ENCODE data around the gene GLCCI1. TPM values are rescaled to one million over a fixed set of nuclear protein-coding genes. Genes with fewer than 3 reads are reported as not detected.

Gene GLCCI1
- total and polyA plus RNA-seq, 2 of the 13 experiments (the other 11 are each of a cell fraction or from before 2014, with no cell fraction given): 1.3 to 1.7 TPM

DNA sequence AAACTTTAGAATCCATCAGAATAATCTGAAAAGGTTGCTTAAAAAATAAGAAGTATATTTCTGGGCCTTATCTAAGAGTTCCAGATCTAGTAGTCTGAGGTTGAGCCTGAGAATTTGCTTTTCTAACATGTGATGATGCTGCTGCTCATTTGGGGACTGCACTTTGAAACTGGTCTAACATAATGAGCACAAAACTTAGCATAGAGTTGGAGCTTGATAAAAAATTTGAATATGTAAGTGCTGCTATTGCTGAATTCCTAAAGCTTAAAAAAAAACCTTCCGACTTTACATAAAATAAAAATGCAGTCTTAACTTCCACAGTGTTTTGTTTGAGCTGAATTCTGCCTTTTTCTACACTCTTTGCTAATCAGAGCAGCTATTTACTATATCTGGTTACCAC is 48.8 kb downstream of the GLCCI1 start:
- no peak for TF ChIP-seq ZNF83 (CRISPR knock-in tag; IDR thresholded peaks at IDR 0.05; ENCODE audit: borderline replicate concordance)
- TF ChIP-seq ARID2 (CRISPR knock-in tag; IDR thresholded peaks at IDR 0.05; ENCODE audit: borderline replicate concordance): no peak
- TF ChIP-seq STAT5B (CRISPR knock-in tag; IDR thresholded peaks at IDR 0.05): no peak
- TF ChIP-seq TAF15 (IDR thresholded peaks at IDR 0.05; ENCODE audit: low read depth, low read length, poor library complexity, severe bottlenecking): no peak
- TF ChIP-seq U2AF2 (IDR thresholded peaks at IDR 0.05; ENCODE audit: low read depth, low read length): no peak
- no peak for TF ChIP-seq ZNF557 (CRISPR knock-in tag; IDR thresholded peaks at IDR 0.05)
- TF ChIP-seq MBNL3 (CRISPR knock-in tag; conservative IDR thresholded peaks at IDR 0.05): no peak
- TF ChIP-seq ZNF782 (CRISPR knock-in tag; IDR thresholded peaks at IDR 0.05; ENCODE audit: borderline replicate concordance): no peak
- no peak for TF ChIP-seq ZKSCAN5 (CRISPR knock-in tag; IDR thresholded peaks at IDR 0.05)
- TF ChIP-seq NFE2L2 (IDR thresholded peaks at IDR 0.05; ENCODE audit: low read length): no peak
- TF ChIP-seq, protein P1, sequence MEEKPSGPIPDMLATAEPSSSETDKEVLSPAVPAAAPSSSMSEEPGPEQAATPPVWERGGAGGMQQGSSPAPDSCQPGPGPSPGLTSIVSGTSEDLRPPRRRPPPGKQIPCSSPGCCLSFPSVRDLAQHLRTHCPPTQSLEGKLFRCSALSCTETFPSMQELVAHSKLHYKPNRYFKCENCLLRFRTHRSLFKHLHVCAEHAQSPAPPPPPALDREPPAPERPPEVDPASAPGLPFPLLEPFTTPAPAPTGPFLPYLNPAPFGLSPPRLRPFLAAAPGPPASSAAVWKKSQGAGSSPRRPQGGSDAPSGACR (CRISPR knock-in tag; IDR thresholded peaks at IDR 0.05): no peak
- H3K4me3 ChIP-seq (replicated peaks in 1 of 3; ENCODE audit: insufficient read depth in 1 of 3, low read depth in 2 of 3, low read length in 3 of 3): no peak overlapping the region
- no peak overlapping the region for H2AFZ ChIP-seq (ENCODE audit: low read length)
- in situ Hi-C loops (cut with HindIII; ENCODE audit: extremely low pct_ligation_motif_present, low pct_unique_long_range_greater_than_20kb): no loop called here
- no peaks in the 10 kb centered on the region for H3K79me2 ChIP-seq (ENCODE audit: insufficient read depth, low read length)
- H3K36me3 ChIP-seq (replicated peaks in 1 of 2; ENCODE audit: control insufficient read depth in 1 of 2, insufficient read depth in 2 of 2, low read length in 2 of 2): no peaks in the 10 kb centered on the region
- no peaks in the 10 kb centered on the region for H3K27me3 ChIP-seq (ENCODE audit: control insufficient read depth in 1 of 2, insufficient read depth in 2 of 2, low read length in 2 of 2)
- no TSS peak for BruUV-seq (replicated peaks)
- intact Hi-C loops (cut with micrococcal nuclease; ENCODE audit: unreplicated experiment): no loop called here
- H3K9ac ChIP-seq (ENCODE audit: insufficient read depth, low read depth, low read length): no peak overlapping the region
- no peaks in the 10 kb centered on the region for H3K4me1 ChIP-seq (ENCODE audit: insufficient read depth, low read length)
- ATAC-seq (no peak), FAIRE-seq (no peak), DNase-seq (ENCODE audit: low spot score) (no peak)
- H3K27ac ChIP-seq (ENCODE audit: extremely low read length, insufficient read depth, low read length): no peak overlapping the region
- H3K9me3 ChIP-seq (ENCODE audit: low read length): no peaks in the 10 kb centered on the region
- CTCF ChIA-PET (ENCODE audit: low intra/inter-chr PET ratio, low total read pairs): no interaction called here
- no peaks in the 10 kb centered on the region for H4K20me1 ChIP-seq (ENCODE audit: insufficient read depth, low read length)
- WGBS (ENCODE audit: low lambda C conversion rate): 75% methylated on average over 1 of the region's 1 CpG
- no peak overlapping the region for H3K4me2 ChIP-seq (ENCODE audit: low read depth, low read length)
- POLR2A ChIA-PET: no interaction called here
